Tibial nerve (tissue), 4 donors: ENCODE results near the gene MYL10.

Experiments used
- CTCF ChIP-seq, 5 experiments: fragments of 200-600 bp in 3 of 5; fragments of 450-650 bp in 2 of 5; sonication (generic) in 3 of 5; IDR thresholded peaks; one replicate each; pipeline ENCODE4 v1.5.1; 2016 to 2019; ENCODE audit warnings: antibody characterized with exemption in 5 of 5, mild to moderate bottlenecking in 3 of 5, moderate library complexity in 2 of 5
- EP300 ChIP-seq, 2 donors: sonication (generic); formaldehyde crosslinking; IDR thresholded peaks; one replicate each; pipeline ENCODE4 v1.6.1; 2017; ENCODE audit warnings: antibody characterized with exemption in 2 of 2, mild to moderate bottlenecking in 1 of 2

GRCh38 chr7:101673951-101674350 lies 44.9 kb upstream of the MYL10 start:
- no peak for TF ChIP-seq CTCF (IDR thresholded peaks at IDR 0.05)
- no peak for TF ChIP-seq EP300 (IDR thresholded peaks at IDR 0.05)
